Upper lobe of left lung (tissue), 6 donors: ENCODE data around the gene CACNA2D1. TPM values are rescaled to one million over a fixed set of nuclear protein-coding genes. Genes with fewer than 3 reads are reported as not detected.

Experiments used
- ATAC-seq, 2 donors: fragments of 200-7000 bp; cut with Tn5 transposase; one replicate each; pipeline ENCODE4 v1.9.1; 2022; ENCODE audit warnings: mild to moderate bottlenecking in 2 of 2, moderate library complexity in 2 of 2; ENCODE audit not compliant: low FRiP score in 2 of 2
- DNase-seq, 2 donors: peaks; one replicate each; pipeline ENCODE4 v3.0.0-alpha.2; 2019 to 2020
- H3K27ac ChIP-seq, 4 donors: fragments of 200-600 bp; sonication (generic); one replicate each; pipeline ENCODE4 v1.5.1; 2016 to 2019
- H3K27me3 ChIP-seq, 4 donors: fragments of 200-600 bp; sonication (generic); one replicate each; pipeline ENCODE4 v1.5.1; 2017 to 2019
- H3K36me3 ChIP-seq, 4 donors: fragments of 200-600 bp; sonication (generic); one replicate each; pipeline ENCODE4 v1.5.1; 2016 to 2019
- H3K4me1 ChIP-seq, 4 donors: fragments of 200-600 bp; sonication (generic); one replicate each; pipeline ENCODE4 v1.5.1; 2018 to 2019
- H3K4me3 ChIP-seq, 4 donors: fragments of 200-600 bp; sonication (generic); one replicate each; pipeline ENCODE4 v1.5.1; 2017 to 2019; ENCODE audit warnings: mild to moderate bottlenecking in 2 of 4, moderate library complexity in 1 of 4
- H3K9me3 ChIP-seq, 4 donors: fragments of 200-600 bp; sonication (generic); one replicate each; pipeline ENCODE4 v1.5.1; 2018 to 2019
- CTCF ChIP-seq, 6 experiments: fragments of 450-650 bp in 4 of 6; fragments of 200-600 bp in 2 of 6; sonication (generic) in 2 of 6; IDR thresholded peaks; one replicate each; pipeline ENCODE4 v1.5.1; 2016 to 2019; ENCODE audit warnings: antibody characterized with exemption in 6 of 6
- EP300 ChIP-seq, 4 donors: sonication (generic); formaldehyde crosslinking; IDR thresholded peaks; one replicate each; pipeline ENCODE4 v1.5.1; 2017; ENCODE audit warnings: antibody characterized with exemption in 4 of 4, control low read depth in 2 of 4
- POLR2A ChIP-seq, 4 donors: fragments of 450-650 bp; IDR thresholded peaks; one replicate each; pipeline ENCODE4 v1.5.1; 2016 to 2017; ENCODE audit warnings: antibody characterized with exemption in 4 of 4, mild to moderate bottlenecking in 2 of 4
- POLR2AphosphoS5 ChIP-seq, 2 donors: sonication (generic); formaldehyde crosslinking; IDR thresholded peaks; one replicate each; pipeline ENCODE4 v1.5.1; 2017; ENCODE audit warnings: antibody characterized with exemption in 2 of 2
- WGBS, 2 donors: methylation state at CpG; one replicate each; pipeline ENCODE4 v1.1.5; 2017 to 2018; 5-methylcytosine and 5-hydroxymethylcytosine counted together
- total RNA-seq, 6 donors: library from RNA; depleted of rRNA in 4 of 6; stranded (reverse); fragments of >200 nt in 4 of 6; gene quantifications; one replicate each; pipeline versions ENCODE4 v1.1.0 to v1.2.1, GENCODE V29; 2016 to 2021
- donor health status: DM: no; HTN: no; CAD: no; lungs with moderate emphysema.
- donor health status: DM: no; HTN: yes; CAD: no; lungs with severe emphysema.

The CACNA2D1 gene
- total RNA-seq, 6 donors from 2014 or later, result 6.7 to 85.9 (median 9.6) TPM

GRCh38 chr7:82175319-82175718 lies 268.3 kb downstream of the CACNA2D1 start:
- DNase-seq, result no peak
- 55 to 59% methylated on average over 2 of the region's 2 CpGs for WGBS, 2 donors

GRCh38 chr7:82173400-82174021 lies 270.1 kb downstream of the CACNA2D1 start:
- 77 to 79% methylated on average over 4 of the region's 4 CpGs for WGBS, 2 donors
- H3K27me3 ChIP-seq, result no peaks in the 10 kb centered on the region
- H3K4me1 ChIP-seq, result no peaks in the 10 kb centered on the region
- H3K4me3 ChIP-seq, result no peak overlapping the region
- H3K27ac ChIP-seq, result no peak overlapping the region
- TF ChIP-seq POLR2AphosphoS5 (IDR thresholded peaks at IDR 0.05) (no peak), EP300 (IDR thresholded peaks at IDR 0.05) (no peak), POLR2A (IDR thresholded peaks at IDR 0.05) (no peak), CTCF (IDR thresholded peaks at IDR 0.05) (no peak)
- no peaks in the 10 kb centered on the region for H3K36me3 ChIP-seq
- H3K9me3 ChIP-seq, result no peaks in the 10 kb centered on the region
- ATAC-seq (no peak), DNase-seq (no peak)

More at GRCh38 chr7:82175319-82175718, 268.3 kb downstream of the CACNA2D1 start:
- Histone ChIP-seq H3K36me3 (no peaks in the 10 kb centered on the region), H3K9me3 (no peaks in the 10 kb centered on the region), H3K27me3 (no peaks in the 10 kb centered on the region), H3K4me3 (no peak overlapping the region), H3K4me1 (no peaks in the 10 kb centered on the region), H3K27ac (no peak overlapping the region)
- no peak for ATAC-seq
- TF ChIP-seq EP300 (IDR thresholded peaks at IDR 0.05) (no peak), POLR2AphosphoS5 (IDR thresholded peaks at IDR 0.05) (no peak), CTCF (IDR thresholded peaks at IDR 0.05) (no peak), POLR2A (IDR thresholded peaks at IDR 0.05) (no peak)

- no peaks in the 10 kb centered on the region for H3K9me3 ChIP-seq
- H3K36me3 ChIP-seq, result no peaks in the 10 kb centered on the region
- no peaks in the 10 kb centered on the region for H3K27me3 ChIP-seq
- H3K4me3 ChIP-seq, result no peak overlapping the region
- no peak for TF ChIP-seq POLR2A (IDR thresholded peaks at IDR 0.05)
- TF ChIP-seq CTCF (IDR thresholded peaks at IDR 0.05), result no peak
- no peak for TF ChIP-seq EP300 (IDR thresholded peaks at IDR 0.05)
- no peak for DNase-seq
- no peaks in the 10 kb centered on the region for H3K4me1 ChIP-seq
- ATAC-seq, result no peak
- H3K27ac ChIP-seq, result no peak overlapping the region
- whole genome bisulfite sequencing, 2 donors, result 51 to 71% methylated on average over 2 of the region's 2 CpGs
Measured at GRCh38 chr7:82172881-82173280, 270.7 kb downstream of the CACNA2D1 start.

GRCh38 chr7:82172017-82172416 lies 271.6 kb downstream of the CACNA2D1 start:
- no peaks in the 10 kb centered on the region for H3K27me3 ChIP-seq
- no peaks in the 10 kb centered on the region for H3K9me3 ChIP-seq
- ATAC-seq (no peak), DNase-seq (no peak)
- no peak overlapping the region for H3K27ac ChIP-seq
- WGBS, 2 donors, result 92 to 94% methylated on average over 1 of the region's 1 CpG
- H3K36me3 ChIP-seq, result no peaks in the 10 kb centered on the region
- no peaks in the 10 kb centered on the region for H3K4me1 ChIP-seq
- H3K4me3 ChIP-seq, result no peak overlapping the region
- no peak for TF ChIP-seq EP300 (IDR thresholded peaks at IDR 0.05)
- no peak for TF ChIP-seq POLR2AphosphoS5 (IDR thresholded peaks at IDR 0.05)
- TF ChIP-seq CTCF (IDR thresholded peaks at IDR 0.05), result no peak
- TF ChIP-seq POLR2A (IDR thresholded peaks at IDR 0.05), result no peak
